KMS-11 (cell line): Measurements from ENCODE around the gene KRTAP5-8.

ENCODE experiments used
- H2AFZ ChIP-seq: fragments of 200-600 bp; sonication (generic); 2 replicates; pipeline ENCODE4 v1.6.1; 2016; ENCODE audit warnings: antibody characterized with exemption, mixed run types, low read depth
- H3K27ac ChIP-seq: fragments of 200-600 bp; sonication (generic); 2 replicates; pipeline ENCODE4 v1.6.1; 2016; ENCODE audit warnings: mild to moderate bottlenecking, mixed run types
- H3K27me3 ChIP-seq: fragments of 200-600 bp; sonication (generic); 2 replicates; pipeline ENCODE4 v1.6.1; 2017; ENCODE audit warnings: mild to moderate bottlenecking, low read depth, mixed run types, moderate library complexity; ENCODE audit not compliant: insufficient read depth
- H3K36me3 ChIP-seq: fragments of 200-600 bp; sonication (generic); 2 replicates; pipeline ENCODE4 v1.6.1; 2017; ENCODE audit warnings: mild to moderate bottlenecking, mixed run types; ENCODE audit not compliant: insufficient read depth
- H3K4me1 ChIP-seq: fragments of 200-600 bp; sonication (generic); 2 replicates; pipeline ENCODE4 v1.6.1; 2016; ENCODE audit warnings: mild to moderate bottlenecking, low read depth, mixed run types; ENCODE audit not compliant: poor library complexity, severe bottlenecking
- H3K4me2 ChIP-seq: fragments of 200-600 bp; sonication (generic); 2 replicates; pipeline ENCODE4 v1.7.0; 2016; ENCODE audit warnings: mild to moderate bottlenecking, mixed run types
- H3K4me3 ChIP-seq: fragments of 200-600 bp; sonication (generic); IDR thresholded peaks from 2 replicates; pipeline ENCODE4 v1.6.1; 2017; ENCODE audit warnings: low read depth, low read length, mixed read lengths; ENCODE audit not compliant: insufficient read depth
- H3K79me2 ChIP-seq: fragments of 200-600 bp; sonication (generic); 2 replicates; pipeline ENCODE4 v1.6.1; 2016; ENCODE audit warnings: low read depth, mixed run types; ENCODE audit not compliant: insufficient read depth
- H3K9ac ChIP-seq: fragments of 200-600 bp; sonication (generic); 2 replicates; pipeline ENCODE4 v1.6.1; 2016; ENCODE audit warnings: mild to moderate bottlenecking, mixed run types
- H4K20me1 ChIP-seq: fragments of 200-600 bp; sonication (generic); 2 replicates; pipeline ENCODE4 v1.6.1; 2016; ENCODE audit warnings: mild to moderate bottlenecking, mixed run types; ENCODE audit not compliant: insufficient read depth
- CTCF ChIP-seq: fragments of 200-600 bp; sonication (generic); conservative IDR thresholded peaks from 2 replicates; pipeline ENCODE4 v1.6.1; 2017; ENCODE audit warnings: low read depth, mild to moderate bottlenecking, antibody characterized with exemption, low read length, moderate library complexity, mixed read lengths

Gene KRTAP5-8

GRCh38 chr11:71542382-71542781 is 4.6 kb downstream of the KRTAP5-8 start:
- Histone ChIP-seq H3K4me1 (peaks cover 4% of the 10 kb centered on the region), H3K79me2 (no peaks in the 10 kb centered on the region), H3K4me3 (no peak overlapping the region), H2AFZ (no peak overlapping the region), H4K20me1 (no peaks in the 10 kb centered on the region), H3K36me3 (no peaks in the 10 kb centered on the region), H3K27ac (no peak overlapping the region), H3K9ac (no peak overlapping the region), H3K27me3 (no peaks in the 10 kb centered on the region), H3K4me2 (no peak overlapping the region)
- no peak for TF ChIP-seq CTCF

GRCh38 chr11:71542879-71543777 is 5.3 kb downstream of the KRTAP5-8 start:
- TF ChIP-seq CTCF: no peak
- Histone ChIP-seq H4K20me1 (no peaks in the 10 kb centered on the region), H3K27ac (no peak overlapping the region), H3K9ac (no peak overlapping the region), H3K79me2 (no peaks in the 10 kb centered on the region), H2AFZ (no peak overlapping the region), H3K36me3 (no peaks in the 10 kb centered on the region), H3K4me1 (peaks cover 4% of the 10 kb centered on the region), H3K4me3 (no peak overlapping the region), H3K4me2 (no peak overlapping the region), H3K27me3 (no peaks in the 10 kb centered on the region)

GRCh38 chr11:71543866-71544265 is 6.0 kb downstream of the KRTAP5-8 start:
- TF ChIP-seq CTCF: no peak
- no peak overlapping the region for H3K9ac ChIP-seq
- H3K27ac ChIP-seq: no peak overlapping the region
- H3K36me3 ChIP-seq: no peaks in the 10 kb centered on the region
- H3K4me2 ChIP-seq: no peak overlapping the region
- no peak overlapping the region for H2AFZ ChIP-seq
- H4K20me1 ChIP-seq: no peaks in the 10 kb centered on the region
- peaks cover 4% of the 10 kb centered on the region for H3K4me1 ChIP-seq
- H3K4me3 ChIP-seq: no peak overlapping the region
- H3K27me3 ChIP-seq: no peaks in the 10 kb centered on the region
- H3K79me2 ChIP-seq: no peaks in the 10 kb centered on the region

GRCh38 chr11:71544525-71545214 is 6.8 kb downstream of the KRTAP5-8 start:
- no peaks in the 10 kb centered on the region for H3K36me3 ChIP-seq
- H3K4me2 ChIP-seq: no peak overlapping the region
- no peaks in the 10 kb centered on the region for H3K79me2 ChIP-seq
- no peak overlapping the region for H3K27ac ChIP-seq
- H3K9ac ChIP-seq: no peak overlapping the region
- no peaks in the 10 kb centered on the region for H3K27me3 ChIP-seq
- peaks cover 4% of the 10 kb centered on the region for H3K4me1 ChIP-seq
- no peak overlapping the region for H2AFZ ChIP-seq
- no peak overlapping the region for H3K4me3 ChIP-seq
- H4K20me1 ChIP-seq: no peaks in the 10 kb centered on the region
- TF ChIP-seq CTCF: no peak
